ENCODE results near the gene HOXA11.

HOXA11 gene

DNA sequence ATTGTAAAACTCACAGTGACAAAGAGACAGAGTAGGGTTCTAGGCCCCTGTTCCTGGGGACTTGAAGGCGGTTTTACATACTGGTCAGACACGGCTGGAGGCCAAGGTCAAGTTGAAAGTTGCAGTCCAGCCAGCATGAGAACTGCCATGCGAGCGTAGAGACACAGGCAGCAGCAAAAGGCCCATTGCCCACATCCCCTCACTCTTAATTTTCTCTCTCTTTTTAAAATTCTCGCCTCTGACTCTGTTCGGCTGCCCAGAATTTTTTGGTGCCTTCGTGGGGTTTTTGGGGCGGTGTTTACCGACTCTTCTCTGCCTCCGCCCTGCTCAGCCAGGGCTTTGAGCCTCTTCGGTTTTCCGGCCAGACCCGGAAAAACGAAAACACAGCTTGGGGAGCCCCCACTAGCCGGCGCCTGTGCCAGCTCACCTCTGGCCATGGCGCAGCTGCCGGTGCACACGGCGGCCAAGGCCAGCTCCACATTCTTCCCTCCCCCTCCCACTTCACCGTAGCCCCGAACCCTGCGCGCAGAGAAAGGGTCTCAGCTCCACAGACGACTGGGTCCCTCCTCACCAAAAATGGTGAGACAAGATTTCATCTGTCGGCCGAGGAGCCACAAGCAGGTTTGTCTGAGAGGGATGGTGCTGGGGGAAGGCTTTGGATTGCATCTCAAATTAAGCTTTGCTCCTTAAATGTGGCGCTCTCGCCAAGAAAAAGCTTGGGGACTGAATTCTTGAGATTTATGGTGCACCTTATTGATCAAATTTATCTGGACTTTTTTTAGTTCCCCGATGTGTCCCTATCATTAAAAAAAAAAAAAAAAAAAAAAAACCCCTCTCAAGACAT, 17.2 kb upstream of the HOXA11 start:
- Mint-ChIP-seq H3K36me3 (no peaks in the 10 kb centered on the region), H3K27ac (no peak overlapping the region), H3K27me3 (peaks cover 35% of the 10 kb centered on the region), H3K9me3 (peaks cover 2% of the 10 kb centered on the region), H3K4me3 (peak overlapping the region; percentile 8), H3K4me1 (peaks cover 21% of the 10 kb centered on the region)
- no peak for ATAC-seq (ENCODE audit: low read depth)
- peak in 1 of 2 donors; percentile 11 for DNase-seq (ENCODE audit: low spot score in 2 of 2)

DNA sequence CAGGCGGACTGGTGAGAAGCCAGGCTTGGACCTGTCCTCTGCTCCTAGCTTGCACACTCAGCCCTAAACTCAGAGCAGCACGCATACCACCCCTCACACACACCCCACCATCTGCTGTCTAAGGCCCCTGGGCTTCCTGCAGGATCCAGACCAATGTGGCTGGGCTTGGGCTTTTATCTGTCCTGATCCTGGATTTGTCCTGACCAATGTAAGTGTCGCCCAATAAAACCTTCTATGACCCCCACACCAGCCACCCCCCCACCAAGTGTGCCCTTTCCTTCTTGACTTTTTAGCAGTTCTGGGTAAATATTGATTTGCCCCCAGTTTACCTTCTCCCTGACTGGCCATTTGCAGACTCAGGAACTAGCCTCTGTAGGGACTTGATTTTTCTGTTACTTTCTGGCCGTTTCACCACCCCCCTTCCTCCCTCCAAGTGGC, 16.6 kb upstream of the HOXA11 start:
- ATAC-seq (ENCODE audit: low read depth): no peak
- Mint-ChIP-seq H3K9me3 (peaks cover 2% of the 10 kb centered on the region), H3K27ac (no peak overlapping the region), H3K27me3 (peaks cover 37% of the 10 kb centered on the region), H3K4me3 (peak overlapping the region; percentile 71), H3K4me1 (peaks cover 21% of the 10 kb centered on the region), H3K36me3 (no peaks in the 10 kb centered on the region)
- no peak for DNase-seq (ENCODE audit: low spot score in 2 of 2)

DNA sequence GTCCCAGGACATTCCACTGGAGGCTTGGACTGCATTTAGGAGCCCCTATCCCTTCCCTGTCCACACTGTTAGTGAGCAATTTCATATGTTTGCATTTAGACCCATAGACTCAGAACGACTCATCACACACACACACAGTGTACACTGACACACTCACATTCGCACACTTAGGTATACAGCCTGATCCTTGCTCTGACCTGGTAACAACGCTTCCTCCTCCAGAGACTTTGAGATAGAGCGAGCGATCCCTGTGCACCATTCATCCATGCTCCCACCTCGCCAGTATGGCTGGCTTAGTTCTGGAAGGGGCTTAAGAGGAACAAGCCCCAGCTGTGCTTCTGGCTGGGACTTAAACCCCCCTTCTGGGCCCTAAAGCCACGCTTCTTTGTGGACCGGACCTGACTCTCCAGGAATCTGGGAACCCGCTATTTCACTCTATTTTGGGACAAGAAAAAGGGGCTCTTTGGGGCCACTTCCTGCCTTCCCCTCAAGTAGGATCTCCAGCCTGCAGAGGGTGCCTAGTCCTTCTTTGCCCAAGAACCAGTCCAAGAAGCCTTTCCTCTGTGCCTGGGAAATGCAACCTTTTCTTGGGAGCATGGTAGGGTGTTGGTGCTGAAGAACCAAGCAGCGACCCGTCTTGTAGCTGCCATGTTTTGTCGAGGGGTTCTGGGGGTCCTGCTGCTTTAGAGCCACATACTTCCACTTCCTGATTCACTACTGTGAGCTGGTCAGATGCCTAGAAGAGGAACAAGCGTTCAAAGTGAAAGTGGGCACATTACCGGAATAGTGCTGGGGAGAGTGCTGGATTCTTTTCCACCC, 15.9 kb upstream of the HOXA11 start:
- DNase-seq (ENCODE audit: low spot score in 2 of 2) (peak in 1 of 2 donors; percentile 26), ATAC-seq (ENCODE audit: low read depth) (peak; percentile 67)
- Mint-ChIP-seq H3K9me3 (peaks cover 2% of the 10 kb centered on the region), H3K27me3 (peaks cover 36% of the 10 kb centered on the region), H3K36me3 (no peaks in the 10 kb centered on the region), H3K4me1 (peaks cover 21% of the 10 kb centered on the region), H3K27ac (no peak overlapping the region), H3K4me3 (peak overlapping the region; percentile 71)

DNA sequence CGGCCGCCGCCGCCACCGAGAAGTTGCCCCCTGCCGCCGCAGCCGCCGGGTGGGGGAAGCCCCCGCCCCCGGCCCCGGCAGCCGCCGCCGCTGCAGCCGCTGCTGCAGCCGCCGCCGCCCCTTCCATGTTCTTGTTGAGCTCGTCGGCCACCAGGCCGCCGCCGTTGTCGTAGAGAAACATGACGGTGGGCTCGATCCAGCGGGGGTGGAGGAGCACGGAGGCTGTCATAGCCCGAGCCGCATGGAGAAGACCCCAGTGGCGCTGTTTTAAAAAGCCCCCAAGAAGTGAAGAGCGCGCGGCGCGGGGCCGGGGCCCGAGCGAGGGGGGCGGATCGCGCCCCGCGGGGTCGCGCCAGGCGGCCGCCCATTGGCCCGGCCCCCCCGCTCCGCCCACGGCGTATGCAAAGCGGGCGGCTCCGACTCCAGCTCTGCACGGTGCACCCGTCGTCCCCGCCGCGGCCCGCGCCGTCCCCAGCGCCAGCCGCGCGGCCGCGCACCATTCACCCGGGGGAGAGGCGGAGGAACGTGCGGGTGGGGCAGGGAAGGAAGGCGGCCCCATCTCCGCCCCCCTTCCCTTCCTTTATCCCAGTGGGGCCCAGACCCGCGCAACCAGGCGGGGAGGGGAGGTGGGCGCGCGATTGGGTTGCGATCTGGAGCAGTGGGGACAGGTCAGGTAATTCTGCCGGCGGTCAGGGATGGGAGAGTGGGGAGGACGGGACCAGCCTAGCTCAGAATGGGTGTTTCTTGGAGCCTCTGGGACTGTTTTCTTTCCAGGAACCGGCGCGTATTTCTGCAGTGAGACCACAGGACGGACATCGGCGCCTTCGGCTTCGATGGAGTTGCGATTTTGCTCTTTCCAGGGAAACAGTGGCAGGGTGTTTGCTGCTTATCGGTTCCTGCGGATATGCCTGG, 15.1 kb upstream of the HOXA11 start, which contains the start of gene HOXA13:
TSS of gene HOXA13 (minus strand) at position 243 of the 912 bp plus-strand sequence. CDS start at position 229, 14 bp downstream.
- Mint-ChIP-seq H3K4me3 (peak within 1 kb of the TSS; percentile 84), H3K9me3 (peaks cover 2% of the 10 kb centered on the region), H3K36me3 (no peaks in the 10 kb centered on the region), H3K27ac (peak within 1 kb of the TSS; percentile 79), H3K27me3 (peaks cover 34% of the 10 kb centered on the region), H3K4me1 (peaks cover 21% of the 10 kb centered on the region)
- peak in 1 of 2 donors; percentile 32 for DNase-seq (ENCODE audit: low spot score in 2 of 2)
- peak; percentile 53 for ATAC-seq (ENCODE audit: low read depth)

DNA sequence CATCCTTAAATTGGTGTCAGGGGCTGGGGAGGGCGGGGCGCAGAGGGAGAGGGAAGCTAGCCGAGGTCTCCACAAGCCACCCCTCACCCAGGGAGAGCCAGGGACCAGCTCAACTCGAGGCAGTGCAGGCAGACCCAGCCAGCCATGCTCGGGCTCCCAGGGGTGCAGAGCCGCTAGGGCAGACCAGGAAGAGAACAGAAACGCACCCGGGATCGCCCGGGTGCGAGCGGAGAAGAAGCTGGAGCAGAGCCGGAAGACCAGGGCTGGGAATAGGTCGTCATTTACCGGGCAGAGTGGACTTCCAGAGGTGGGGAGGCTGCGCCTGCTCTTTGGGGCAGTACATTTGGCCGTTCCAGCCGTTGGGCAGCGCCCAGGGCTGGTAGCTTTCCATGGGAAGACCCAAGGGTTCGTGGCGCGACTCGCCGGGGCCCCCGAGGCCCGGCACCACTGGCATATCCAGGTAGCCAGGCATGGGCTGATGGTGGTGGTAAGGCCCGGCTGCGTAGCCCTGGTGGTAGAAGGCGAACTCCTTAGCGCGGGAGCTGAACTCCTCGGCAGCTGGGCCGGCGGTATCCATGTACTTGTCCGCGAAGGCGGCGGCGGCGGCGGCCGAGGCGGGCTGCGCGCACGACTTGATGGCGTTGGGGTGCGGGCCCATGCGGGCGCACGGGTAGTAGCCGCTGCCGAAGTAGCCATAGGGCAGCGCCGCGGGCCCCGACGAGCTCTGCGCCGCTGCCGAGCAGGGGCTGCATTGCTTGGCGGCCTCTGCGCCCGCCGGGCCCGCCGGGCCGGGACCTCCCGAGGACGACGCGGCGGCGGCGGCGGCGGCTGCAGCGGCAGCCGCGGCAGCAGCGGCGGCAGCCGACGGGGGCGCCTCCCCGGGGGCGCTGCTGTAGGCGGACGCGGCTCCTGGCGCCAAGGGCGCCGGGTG, 14.1 kb upstream of the HOXA11 start:
- peak overlapping the region; percentile 79 for H3K27ac Mint-ChIP-seq
- H3K4me1 Mint-ChIP-seq: peaks cover 17% of the 10 kb centered on the region
- no peaks in the 10 kb centered on the region for H3K36me3 Mint-ChIP-seq
- H3K9me3 Mint-ChIP-seq: peaks cover 2% of the 10 kb centered on the region
- H3K27me3 Mint-ChIP-seq: peaks cover 35% of the 10 kb centered on the region
- ATAC-seq (ENCODE audit: low read depth) (no peak), DNase-seq (ENCODE audit: low spot score in 2 of 2) (peak in 1 of 2 donors; percentile 39)
- H3K4me3 Mint-ChIP-seq: peak overlapping the region; percentile 56

DNA sequence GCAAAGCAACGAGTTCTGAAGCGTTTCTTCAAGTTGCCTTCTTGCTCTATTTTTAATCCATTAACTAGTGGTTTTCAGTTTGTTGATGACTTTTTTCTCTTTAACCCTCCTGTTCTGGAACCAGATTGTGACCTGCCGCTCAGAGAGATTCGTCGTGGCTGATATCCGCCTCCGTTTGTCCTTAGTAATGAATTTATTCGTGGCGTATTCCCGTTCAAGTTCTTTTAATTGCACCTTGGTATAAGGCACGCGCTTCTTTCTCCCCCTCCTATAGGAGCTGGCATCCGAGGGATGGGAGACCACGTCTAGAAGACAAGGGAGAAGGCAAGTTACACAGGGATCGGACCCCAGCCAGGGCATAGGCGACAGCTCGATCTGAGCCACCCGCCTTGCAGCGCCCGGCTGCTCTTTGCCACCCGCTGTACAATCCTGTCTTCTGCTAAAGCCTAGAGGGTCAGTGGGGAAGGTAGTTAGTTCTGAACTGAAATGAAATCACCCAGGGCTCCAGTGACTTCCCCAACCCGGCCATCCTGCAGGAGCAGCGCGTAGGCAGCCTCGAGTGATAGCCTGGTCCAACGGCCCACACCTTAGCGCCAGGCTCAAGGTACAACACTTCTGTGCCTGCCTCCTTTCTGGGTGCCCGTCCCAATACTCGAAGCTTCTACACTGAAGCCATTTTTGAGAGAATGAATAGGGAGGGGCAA, 13.3 kb upstream of the HOXA11 start:
- H3K4me3 Mint-ChIP-seq: no peak overlapping the region
- H3K9me3 Mint-ChIP-seq: peaks cover 2% of the 10 kb centered on the region
- ATAC-seq (ENCODE audit: low read depth): no peak
- H3K27me3 Mint-ChIP-seq: peaks cover 32% of the 10 kb centered on the region
- DNase-seq (ENCODE audit: low spot score in 2 of 2): peak in 1 of 2 donors; percentile 19
- no peaks in the 10 kb centered on the region for H3K36me3 Mint-ChIP-seq
- H3K27ac Mint-ChIP-seq: peak overlapping the region; percentile 79
- H3K4me1 Mint-ChIP-seq: peaks cover 17% of the 10 kb centered on the region

DNA sequence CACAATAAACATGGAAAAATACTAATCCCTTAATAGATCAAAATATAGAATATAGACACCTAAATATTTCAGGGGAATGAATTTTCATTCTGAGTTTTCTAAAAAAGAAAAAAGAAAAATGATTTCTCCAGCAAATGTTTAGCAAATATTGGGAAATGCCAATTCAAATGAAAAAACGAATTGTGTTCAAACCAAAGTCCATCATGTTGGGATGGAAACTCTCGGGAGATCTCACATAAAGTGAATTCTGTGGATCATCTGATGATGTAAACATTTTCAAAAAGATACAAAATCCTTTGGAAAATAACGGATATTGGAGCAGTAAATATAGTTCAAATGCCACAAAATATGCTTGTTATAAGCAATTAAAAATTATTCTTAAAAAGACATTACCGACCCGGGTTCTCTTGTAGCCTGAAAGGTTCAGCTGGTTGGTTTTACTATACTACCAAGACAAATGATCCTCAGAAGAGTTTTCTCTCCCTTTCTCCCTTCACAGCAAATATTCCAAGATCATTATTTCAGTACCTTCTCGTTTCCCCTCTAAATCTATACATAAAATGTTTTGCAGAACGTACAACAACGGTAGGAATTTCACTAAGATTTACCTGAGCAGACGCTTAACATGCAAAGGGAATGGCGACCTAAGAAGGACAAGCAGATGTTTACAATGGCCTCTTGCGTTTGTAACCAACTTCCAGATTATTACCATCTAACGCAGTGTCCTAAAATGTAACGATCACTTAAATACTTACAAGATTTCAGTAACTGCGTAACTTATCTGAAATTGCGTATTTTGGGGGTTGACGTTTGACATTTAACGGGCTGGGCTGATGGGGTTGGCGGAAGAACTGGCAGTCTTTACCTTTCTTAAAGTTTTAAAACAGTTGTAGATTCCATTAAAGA, 12.4 kb upstream of the HOXA11 start:
- Mint-ChIP-seq H3K4me1 (peaks cover 17% of the 10 kb centered on the region), H3K27me3 (peaks cover 30% of the 10 kb centered on the region), H3K4me3 (no peak overlapping the region), H3K9me3 (peaks cover 2% of the 10 kb centered on the region), H3K27ac (peak overlapping the region; percentile 30), H3K36me3 (no peaks in the 10 kb centered on the region)
- ATAC-seq (ENCODE audit: low read depth) (no peak), DNase-seq (ENCODE audit: low spot score in 2 of 2) (no peak)

DNA sequence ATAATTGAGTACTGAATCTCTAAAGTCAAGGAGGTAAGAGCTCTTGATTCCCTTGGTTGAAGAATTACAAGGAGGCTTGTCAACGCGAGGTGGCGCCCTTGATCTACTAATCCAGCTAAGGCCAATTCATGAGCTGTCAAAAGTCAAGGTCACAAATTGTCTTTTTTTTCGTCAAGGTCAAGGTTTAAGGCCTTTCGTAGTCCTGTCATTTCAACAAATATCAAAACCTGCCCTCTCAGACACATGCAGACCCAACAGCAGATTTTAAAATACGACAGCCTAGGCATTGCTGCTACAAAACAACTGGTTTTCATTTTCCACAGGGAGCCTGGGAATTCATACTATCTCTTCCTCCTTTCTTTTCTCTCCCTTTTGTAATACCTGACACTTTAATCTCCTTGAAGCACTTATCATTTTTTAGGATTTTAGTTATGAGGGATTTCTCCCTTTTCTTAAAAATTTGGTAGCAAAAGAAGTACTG, 11.3 kb upstream of the HOXA11 start:
- peaks cover 15% of the 10 kb centered on the region for H3K4me1 Mint-ChIP-seq
- peak; percentile 80 to 81 for DNase-seq (ENCODE audit: low spot score in 2 of 2)

DNA sequence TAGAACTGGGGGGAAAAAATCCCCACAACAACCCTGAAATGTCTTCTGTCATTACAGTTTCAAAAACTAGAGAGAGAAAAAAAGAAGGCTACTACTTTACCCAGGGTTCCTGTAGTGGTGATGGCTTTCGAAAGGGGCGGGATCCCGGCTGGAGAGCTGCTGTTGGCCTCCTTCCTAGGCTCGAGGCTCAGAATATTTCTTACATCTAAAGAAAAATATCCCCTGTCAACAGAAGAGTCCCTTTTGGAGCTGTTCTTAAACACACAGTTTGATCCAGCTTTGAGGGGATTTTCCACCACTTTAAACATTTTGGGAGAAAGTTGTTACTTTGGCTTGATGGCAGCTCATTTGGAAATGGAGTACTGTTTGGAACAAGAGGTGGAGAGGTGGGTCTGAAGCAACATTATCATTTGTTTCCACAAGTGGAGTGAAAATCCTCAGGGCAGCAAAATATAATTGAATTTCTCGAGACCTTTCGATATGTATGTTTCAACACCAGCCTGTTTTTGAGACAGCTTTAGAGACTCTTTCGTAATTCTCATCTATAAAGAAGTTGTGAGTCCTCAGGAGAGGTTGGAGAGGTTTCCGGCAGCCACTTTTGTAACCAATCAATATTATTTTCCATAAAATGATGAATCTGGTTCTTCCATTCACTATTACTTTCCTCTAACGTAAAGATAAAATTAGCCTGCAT, 9.8 kb upstream of the HOXA11 start:
- Mint-ChIP-seq H3K4me3 (no peak overlapping the region), H3K9me3 (peaks cover 2% of the 10 kb centered on the region), H3K36me3 (peaks cover 3% of the 10 kb centered on the region), H3K27ac (no peak overlapping the region), H3K4me1 (peaks cover 3% of the 10 kb centered on the region), H3K27me3 (peaks cover 32% of the 10 kb centered on the region)
- ATAC-seq (ENCODE audit: low read depth): no peak
- no peak for DNase-seq (ENCODE audit: low spot score in 2 of 2)

More for the DNA sequence above, 11.3 kb upstream of the HOXA11 start:
- H3K36me3 Mint-ChIP-seq: no peaks in the 10 kb centered on the region
- H3K27ac Mint-ChIP-seq: no peak overlapping the region
- H3K27me3 Mint-ChIP-seq: peaks cover 27% of the 10 kb centered on the region
- peaks cover 2% of the 10 kb centered on the region for H3K9me3 Mint-ChIP-seq
- ATAC-seq (ENCODE audit: low read depth): peak; percentile 49
- no peak overlapping the region for H3K4me3 Mint-ChIP-seq

DNA sequence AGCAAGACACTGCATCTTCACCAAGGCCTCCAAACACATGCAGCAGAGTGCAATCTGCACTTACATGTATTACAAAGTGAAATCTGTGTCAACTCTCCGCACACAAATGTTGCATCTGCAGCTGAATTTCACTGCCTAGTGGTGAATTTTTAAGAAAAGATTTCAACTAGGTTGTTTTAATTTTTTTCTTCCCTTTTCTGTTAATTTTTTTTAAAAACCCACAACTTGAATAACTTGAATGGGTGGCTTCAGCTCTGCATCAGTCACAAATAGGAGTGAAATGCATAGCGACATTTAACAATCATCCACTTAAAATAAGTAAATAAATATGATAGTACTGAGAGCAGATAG, 8.9 kb upstream of the HOXA11 start:
- Mint-ChIP-seq H3K9me3 (peaks cover 2% of the 10 kb centered on the region), H3K36me3 (peaks cover 3% of the 10 kb centered on the region), H3K4me1 (peaks cover 4% of the 10 kb centered on the region), H3K27ac (no peak overlapping the region), H3K4me3 (no peak overlapping the region), H3K27me3 (peaks cover 36% of the 10 kb centered on the region)
- no peak for ATAC-seq (ENCODE audit: low read depth)
- DNase-seq (ENCODE audit: low spot score in 2 of 2): no peak
